Limb (tissue), 2 donors: ENCODE measurements around the gene NFE2L3.

Source experiments
- DNase-seq, 2 donors: peaks; one replicate each; pipeline ENCODE4 v3.0.0-alpha.2; 2016; ENCODE audit errors: extremely low spot score in 2 of 2

Gene NFE2L3

GRCh38 chr7:26198133-26198780 lies 46.3 kb downstream of the NFE2L3 start:
- peak in 1 of 2 donors; percentile 78 for DNase-seq

- no peak for DNase-seq
Observed at GRCh38 chr7:26198781-26199169, 46.8 kb downstream of the NFE2L3 start.

DNA sequence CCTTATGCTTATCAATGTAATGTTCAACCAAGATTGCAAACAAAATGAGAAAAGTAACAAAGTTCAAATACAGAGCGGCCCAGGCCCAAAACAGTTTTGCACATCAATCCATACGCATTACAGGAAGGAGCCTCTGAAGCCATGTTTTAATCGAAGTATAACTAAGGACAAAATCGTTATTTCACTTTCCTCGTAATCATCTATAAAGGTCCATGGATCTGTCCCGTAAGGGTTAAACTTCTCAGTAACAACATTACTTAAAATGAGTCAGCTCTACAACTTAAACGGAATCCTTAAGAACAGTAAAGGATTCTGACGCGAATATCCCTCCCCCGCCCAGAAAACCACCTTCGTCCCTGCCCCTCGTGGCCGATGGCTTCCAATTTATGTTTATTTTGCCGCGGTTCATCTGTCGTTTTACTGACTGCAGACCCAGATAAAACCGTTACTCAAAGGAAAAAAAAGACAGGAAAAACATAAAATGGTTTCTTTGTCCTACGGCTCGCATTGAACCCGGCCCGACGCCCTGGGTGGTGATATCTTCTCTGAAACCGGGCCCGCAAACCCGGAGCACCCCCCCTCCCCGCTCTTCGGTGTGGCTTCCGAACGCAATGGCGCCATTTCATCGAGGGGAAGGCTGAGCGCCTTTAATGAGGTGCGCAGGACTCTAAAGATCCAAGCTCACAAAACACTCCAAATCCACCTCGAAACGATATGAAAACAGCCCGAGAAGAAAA lies 47.5 kb downstream of the NFE2L3 start:
- DNase-seq = peak; percentile 49 to 83

GRCh38 chr7:26200038-26200443 lies 48.0 kb downstream of the NFE2L3 start:
- DNase-seq = peak; percentile 71 to 90

DNA sequence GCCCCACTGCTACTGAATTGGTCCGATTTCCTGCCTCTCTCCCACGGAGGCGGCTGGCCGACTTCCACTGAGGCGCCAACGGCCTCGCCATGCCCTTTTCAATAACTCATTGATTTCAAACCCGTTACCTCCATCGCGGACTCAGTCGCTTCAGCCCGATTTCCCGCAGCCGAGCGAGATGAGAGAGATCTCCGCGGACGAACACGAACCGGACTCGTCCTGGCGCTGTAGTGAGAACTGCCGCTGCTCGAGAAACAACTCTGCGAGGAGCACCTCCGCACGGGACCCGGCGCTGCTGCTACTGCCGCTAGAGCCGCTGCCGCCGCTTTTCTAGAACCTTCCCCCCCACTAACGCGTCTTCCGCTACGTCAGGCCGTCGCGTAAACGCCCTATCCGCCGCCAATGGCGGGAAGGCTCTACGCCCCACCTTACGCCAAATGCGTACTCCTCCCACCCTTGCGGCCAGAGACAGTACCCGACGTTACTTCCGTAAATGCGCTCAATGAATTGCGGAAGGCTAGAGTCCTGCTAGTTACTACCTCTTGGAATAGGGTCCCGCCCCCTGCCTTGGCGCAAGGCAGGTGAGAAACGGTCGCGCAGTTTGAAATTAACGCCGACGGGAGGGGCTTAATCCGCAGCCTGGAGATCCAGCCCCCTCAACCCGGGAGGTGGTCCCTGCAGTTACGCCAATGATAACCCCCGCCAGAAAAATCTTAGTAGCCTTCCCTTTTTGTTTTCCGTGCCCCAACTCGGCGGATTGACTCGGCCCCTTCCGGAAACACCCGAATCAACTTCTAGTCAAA lies 48.6 kb downstream of the NFE2L3 start, which contains the start of gene HNRNPA2B1:
Gene HNRNPA2B1 (minus strand): TSS at position 303 of the 803 bp plus-strand sequence. CDS start 169 bp downstream, at position 134.
- DNase-seq = peak; percentile 99

GRCh38 chr7:26201247-26202018 lies 49.4 kb downstream of the NFE2L3 start, which contains the start of gene CBX3:
CBX3 (plus strand) TSS chr7:26201745; CDS start chr7:26202999, 1,254 bp downstream.
- DNase-seq = peak; percentile 80 to 95

- DNase-seq = peak in 1 of 2 donors; percentile 85
Observed at GRCh38 chr7:26202019-26202990, 50.3 kb downstream of the NFE2L3 start.

- DNase-seq = no peak
Observed at GRCh38 chr7:26203016-26203415, 51.0 kb downstream of the NFE2L3 start.

DNA sequence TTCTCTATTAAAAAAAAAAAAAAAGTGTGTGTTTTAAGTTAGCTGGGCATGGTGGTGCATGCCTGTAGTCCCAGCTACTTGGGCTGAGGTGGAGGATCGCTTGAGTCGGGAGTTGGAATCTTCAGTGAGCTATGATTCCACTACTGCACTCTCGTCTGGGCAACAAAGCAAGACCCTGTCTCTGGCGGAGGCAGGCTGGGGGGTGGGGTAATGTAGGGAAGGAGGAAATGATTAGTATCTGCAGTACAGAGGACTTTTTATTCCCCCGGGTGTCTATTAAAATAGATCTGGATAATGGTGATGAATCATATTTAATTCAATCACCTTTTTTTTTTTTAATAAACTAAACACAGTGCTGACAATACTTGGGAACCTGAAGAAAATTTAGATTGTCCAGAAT lies 56.0 kb downstream of the NFE2L3 start:
- DNase-seq = no peak

DNA sequence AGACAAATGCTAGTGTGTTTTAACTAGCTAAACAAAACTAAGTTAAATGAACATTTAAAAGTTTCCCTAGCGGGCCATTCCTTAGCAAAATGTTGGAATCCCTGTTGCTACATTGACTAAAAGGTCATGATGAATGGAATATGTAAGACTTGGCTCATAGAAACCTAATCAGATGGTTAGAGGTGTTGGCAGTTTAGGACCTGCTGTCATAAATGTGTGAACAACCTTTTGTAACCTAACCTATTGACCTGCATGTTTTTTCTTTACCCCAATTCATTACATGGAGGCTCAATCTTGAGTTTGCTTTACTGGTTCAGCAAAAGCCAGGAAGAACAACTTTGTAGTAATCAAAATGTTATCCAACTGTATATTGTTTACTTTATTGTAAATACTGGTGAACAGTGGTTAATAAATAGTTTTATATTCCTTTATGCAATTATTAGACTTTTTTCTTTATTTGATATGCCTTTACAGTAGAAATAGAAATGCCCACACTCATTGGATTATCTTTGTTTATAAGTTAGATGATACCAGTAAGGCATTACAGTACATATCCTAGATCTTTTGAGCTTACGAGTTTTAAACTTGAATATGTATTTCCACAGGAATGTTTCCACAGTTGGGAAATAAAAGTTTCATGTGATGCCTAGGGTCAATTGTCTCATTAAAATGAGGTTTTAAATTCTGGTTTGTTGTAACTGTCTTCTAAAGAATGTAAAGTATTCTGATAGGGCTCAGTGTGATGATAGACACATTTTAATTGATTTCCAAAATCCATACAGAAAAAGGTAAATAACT lies 61.1 kb downstream of the NFE2L3 start:
- no peak for DNase-seq

- DNase-seq = no peak
Observed at GRCh38 chr7:26213807-26214515, 62.0 kb downstream of the NFE2L3 start.

DNA sequence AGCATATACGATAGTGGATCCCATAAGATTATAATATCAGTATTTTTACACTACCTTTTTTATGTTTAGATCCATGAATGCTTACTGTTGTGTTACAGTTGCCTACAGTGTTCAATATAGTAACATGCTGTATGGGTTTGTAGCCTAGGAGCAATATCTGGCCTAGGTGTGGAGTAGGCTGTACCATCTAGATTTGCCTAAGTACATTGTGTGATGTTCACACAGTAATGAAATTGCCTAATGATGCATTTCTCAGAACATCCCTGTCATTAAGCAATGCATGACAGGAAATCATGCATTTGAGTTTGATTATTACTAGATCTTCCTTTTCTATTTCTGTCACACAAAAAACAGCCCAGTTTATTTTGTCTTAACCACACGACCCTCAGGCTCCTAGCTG lies 64.1 kb downstream of the NFE2L3 start:
- DNase-seq = no peak

DNA sequence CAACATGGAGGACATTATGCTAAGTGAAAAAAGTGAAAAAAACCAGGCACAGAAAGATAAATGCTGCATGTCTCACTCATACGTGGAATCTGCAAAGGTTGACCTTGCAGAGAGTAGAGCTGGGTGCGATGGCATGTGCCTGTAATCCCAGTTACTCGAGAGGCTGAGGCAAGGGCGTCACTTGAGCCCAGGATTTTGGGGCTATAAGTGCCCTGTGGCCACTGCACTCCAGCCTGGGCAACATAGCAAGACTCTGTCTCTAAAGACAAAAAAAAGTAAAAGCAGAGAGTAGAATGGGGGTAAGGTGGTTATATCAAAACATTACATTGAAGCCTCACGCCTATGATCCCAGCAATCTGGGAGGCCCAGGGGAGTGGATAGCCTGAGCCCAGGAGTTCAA lies 72.4 kb downstream of the NFE2L3 start:
- no peak for DNase-seq

GRCh38 chr7:26227987-26228386 lies 76.0 kb downstream of the NFE2L3 start:
- no peak for DNase-seq

DNA sequence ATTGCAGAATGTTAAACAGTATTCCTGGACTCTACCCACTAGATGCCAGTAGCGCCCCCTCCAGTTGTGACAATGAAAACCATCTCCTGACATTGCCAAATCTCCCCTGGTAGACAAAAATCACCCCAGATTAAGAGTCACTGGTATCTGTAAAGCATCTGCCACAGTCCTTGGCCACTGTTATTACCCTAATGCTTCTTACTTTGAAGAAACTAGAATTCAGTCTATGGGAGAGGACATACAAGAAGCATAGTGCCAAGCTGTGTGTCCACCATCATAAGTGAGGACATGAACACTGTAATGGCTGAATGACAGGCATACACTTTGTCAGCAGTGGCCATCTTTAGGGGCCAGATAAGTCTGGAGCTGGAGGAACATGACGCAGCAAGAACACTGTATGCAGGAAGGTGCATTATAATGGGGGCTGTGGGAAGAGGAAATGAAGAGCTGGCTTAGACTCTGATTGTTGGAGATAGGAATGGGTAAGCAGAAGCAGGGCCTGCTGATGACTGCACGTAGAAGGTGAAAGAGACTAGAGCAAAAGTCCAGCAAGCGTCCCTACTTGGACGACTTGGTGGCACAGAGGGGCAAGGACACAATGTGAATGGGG lies 82.0 kb downstream of the NFE2L3 start:
- no peak for DNase-seq
